ENCODE results near the gene XKR7.
"Not testable (repeated sequence)": the region's sequence is repeated elsewhere in the genome, so short reads cannot be mapped to it uniquely, and the experiment has no call there.

Gene XKR7

DNA sequence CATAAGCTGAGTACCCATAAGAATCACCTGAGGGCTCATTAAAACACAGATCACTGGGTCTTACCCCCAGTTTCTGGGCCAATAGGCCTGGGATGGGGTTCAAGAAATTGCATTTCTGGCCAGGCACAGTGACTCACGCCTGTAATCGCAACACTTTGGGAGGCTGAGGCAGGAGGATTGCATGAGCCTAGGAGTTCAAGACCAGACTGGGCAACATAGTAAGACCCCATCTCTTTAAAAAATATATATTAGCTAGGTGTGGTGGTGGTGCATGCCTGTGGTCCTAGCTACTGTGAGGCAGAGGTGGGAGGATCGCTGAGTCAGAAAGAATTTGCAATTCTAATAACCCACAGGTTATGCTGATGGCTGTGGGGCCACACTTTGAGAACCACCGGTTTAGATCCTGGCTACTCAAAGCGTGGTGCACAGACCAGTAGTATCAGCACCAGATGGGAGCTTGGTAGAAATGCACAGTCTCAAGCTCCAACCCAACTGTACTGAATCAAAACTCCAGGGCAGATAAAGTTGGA is 44.3 kb downstream of the XKR7 start:
- DNase-seq (ENCODE audit: low read depth in 2 of 2) = no peak

DNA sequence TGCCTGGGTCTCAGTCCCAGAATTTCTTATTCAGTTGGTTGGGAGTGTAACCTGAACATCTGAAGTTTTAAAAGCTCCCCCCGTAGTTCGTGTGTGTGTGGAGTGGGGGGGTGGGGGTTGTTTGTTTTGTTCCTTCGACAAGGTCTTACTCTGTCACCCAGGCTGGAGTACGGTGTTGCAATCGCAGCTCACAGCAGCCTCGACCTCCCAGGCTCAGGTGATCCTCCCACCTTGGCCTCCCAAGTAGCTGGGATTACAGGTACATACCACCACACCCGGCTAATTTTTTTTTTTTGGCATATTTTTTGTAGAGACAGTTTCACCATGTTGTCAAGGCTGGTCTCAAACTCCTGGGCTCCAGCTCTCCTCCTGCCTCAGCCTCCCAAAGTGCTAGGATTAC is 45.4 kb downstream of the XKR7 start:
- no peak for DNase-seq (ENCODE audit: low read depth in 2 of 2)

DNA sequence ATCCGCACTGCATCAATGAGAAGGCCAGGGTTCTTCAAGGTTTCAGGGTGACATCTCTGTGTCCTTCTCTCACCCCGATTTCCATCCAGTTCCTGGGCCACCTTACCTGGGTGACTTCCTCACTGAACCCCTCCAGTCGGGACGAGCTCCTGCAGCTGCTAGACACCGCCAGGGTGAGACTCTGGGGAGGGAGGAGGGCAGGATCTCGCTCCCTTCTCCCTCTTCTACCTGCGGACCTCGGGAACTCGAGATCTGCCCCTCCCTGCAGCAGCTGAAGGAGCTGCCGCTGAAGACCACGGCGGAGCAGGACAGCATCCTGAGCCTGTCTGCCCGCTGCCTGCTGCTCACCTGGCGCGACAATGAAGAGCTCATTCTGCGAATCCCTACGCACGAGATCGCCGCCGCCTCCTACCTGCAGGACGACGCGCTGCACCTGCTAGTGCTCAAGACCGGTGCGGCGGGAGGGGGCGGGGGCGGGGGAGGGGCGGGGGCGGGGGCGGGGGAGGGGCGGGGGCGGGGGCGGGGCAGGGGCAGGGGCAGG is 49.8 kb downstream of the XKR7 start:
- no peak for DNase-seq (ENCODE audit: low read depth in 2 of 2)

DNA sequence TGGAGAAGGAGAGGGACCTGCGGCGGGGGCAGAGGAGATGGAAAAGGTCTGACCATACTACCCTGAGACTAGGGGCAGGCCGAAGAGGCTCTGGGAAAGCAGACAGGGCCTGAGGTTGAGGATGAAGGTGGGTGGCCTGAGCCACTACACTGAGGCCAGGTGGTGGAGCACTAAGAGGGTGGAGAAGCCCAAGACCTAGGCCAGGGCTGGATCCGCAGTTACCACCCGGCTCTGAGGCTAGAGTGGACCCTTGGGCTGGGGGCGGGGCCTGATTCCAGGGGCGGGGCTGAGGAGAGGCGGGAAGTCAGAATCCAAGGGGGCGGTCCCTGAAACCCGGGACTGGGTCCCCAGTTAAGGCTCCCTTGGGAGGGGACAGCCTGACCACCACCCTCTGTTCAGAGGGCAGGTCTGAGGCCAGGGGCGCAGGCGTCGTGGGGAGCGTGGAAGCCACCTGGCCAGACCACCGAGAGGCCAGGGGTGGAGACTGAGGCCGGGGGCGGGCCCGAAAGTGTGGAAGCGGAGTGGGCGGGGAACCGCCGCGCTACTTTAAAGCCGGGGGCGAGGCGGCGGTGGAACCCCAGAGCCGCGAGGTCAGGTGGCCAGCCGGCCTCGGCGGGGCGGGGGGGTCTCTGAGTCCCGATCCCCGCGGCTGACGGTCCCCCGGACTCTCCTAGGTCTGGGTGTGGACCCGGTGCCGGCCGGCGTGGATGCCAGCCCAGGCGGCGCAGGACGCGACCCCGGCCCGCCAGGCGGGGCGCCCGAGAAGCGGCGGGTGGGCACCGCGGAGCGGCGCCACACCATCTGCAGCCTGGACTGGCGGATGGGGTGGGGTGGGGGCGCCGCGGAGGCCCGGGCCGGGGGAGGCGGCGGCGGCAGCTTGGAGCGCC is 50.6 kb downstream of the XKR7 start:
- DNase-seq (ENCODE audit: low read depth in 2 of 2) = peak in 1 of 2 experiments; percentile 54

DNA sequence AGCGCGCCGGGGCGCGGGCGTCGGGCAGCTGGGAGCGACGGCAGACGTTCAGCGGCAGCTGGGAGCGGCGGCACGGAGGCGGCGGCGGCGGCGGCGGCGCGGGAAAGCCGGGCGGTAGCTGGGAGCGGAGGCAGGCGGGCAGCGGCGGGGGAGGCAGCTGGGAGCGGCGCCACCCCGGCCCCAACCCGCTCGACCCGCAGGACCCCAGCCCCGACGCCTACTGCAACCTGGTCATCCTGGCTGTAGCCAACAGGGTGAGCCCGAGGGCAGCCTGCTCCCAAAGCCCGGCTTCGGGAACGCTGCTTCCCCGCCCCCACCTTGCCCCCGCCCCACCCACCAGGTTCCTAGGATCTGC is 51.2 kb downstream of the XKR7 start:
- no peak for DNase-seq (ENCODE audit: low read depth in 2 of 2)

DNA sequence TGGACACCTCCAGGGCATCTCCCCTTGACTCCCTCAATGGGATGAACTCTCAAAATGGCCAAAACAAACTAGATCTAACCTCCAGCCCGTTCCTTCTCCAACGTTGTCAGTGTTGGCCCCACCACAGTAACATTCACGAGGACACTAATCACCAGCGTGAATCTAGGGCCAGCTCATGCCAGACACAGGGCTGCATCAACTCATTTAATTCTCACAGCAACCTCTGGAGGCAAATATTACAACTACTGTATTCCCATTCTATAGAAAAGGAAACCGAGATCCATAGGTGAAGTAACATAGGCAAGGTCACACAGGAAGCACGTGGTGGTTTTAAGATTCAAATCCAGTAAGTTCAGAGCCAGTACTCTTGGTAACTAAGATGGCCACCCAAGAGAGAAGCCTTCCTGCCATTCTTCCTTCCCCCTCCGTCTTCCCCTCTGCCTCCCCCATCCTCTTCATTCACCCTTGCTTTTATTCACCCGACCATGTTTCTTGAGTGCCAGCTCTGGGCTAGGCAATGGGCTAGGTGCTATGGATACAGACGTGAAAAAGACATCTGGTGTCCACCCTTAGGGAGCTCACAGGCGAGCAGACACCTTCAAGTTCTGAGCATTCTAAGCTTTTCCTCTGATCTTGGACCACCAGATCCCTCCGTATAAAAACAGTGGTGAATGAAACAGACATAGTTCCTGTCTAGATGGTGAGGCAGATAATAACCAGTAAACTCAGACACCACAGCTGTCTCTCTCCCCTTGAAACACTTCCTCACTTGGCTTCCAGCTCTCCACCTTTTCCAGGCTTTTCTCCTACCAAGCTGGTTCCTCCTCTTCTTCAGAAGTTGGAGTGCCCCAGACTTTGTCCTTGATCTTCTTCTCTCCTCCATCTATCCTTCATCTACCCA is 51.9 kb downstream of the XKR7 start:
- no peak for DNase-seq (ENCODE audit: low read depth in 2 of 2)

DNA sequence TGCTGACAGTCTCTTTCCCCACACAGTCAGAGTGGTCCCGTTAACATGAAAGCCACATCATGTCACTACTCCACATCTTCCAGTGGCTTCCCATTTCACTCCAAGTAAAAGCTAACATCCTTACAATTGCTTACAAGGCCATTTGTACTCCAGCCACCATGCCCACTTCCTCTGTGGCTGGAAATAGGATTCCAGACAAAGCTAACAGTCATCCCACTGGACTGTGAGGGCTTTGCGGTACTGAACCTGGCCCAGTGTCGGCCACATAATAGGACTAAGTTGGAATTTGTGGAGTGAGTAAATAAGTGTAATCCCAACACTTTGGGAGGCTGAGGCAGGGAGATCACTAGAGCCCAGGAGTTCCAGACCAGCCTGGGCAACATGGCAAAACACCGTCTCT is 53.1 kb downstream of the XKR7 start:
- DNase-seq (ENCODE audit: low read depth in 2 of 2) = no peak

DNA sequence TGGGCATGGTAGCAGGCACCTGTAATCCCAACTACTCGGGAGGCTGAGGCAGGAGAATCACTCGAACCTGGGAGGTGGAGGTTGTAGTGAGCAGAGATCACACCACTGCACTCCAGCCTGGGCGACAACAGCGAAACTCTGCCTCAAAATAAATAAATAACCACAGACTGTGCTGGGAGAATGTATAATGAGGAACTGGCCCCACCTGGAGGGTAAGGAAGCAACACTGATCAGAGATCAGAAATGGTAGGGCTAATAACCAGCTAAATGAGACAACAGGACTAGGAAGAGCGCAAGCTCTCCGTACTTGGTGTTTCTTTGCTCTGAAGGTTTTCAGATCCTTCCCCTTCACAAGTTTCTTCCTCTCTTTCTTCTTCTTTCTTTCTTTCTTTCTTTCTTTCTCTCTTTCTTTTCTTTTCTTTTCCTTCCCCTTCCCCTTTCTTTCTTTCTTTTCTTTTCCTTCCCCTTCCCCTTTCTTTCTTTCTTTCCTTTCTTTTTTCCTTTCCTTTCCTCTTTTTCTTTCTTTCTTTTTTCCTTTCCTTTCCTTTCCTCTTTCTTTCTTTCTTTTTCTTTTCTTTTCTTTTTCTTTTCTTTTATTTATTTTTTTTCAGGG is 56.8 kb downstream of the XKR7 start:
- DNase-seq (ENCODE audit: low read depth in 2 of 2) = no peak

DNA sequence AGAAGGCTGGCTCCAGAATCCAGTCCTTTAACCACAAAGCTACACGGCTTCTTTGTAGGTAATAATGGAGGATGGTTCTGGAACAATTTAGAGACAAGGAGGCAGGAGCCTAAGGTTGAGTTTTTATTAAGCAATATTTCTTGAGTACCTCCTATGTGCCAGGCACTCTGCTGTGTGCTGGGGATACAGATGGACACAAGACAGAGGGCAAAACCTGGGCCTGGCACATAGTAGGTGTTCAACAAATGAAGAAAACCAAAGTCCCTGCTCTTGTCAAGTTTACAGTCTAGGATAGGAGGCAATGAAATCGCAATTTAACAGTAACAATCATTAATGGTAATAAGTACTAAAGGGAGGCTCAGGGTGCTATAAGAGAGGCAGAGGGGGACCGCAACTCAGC is 59.7 kb downstream of the XKR7 start:
- DNase-seq (ENCODE audit: low read depth in 2 of 2) = no peak

DNA sequence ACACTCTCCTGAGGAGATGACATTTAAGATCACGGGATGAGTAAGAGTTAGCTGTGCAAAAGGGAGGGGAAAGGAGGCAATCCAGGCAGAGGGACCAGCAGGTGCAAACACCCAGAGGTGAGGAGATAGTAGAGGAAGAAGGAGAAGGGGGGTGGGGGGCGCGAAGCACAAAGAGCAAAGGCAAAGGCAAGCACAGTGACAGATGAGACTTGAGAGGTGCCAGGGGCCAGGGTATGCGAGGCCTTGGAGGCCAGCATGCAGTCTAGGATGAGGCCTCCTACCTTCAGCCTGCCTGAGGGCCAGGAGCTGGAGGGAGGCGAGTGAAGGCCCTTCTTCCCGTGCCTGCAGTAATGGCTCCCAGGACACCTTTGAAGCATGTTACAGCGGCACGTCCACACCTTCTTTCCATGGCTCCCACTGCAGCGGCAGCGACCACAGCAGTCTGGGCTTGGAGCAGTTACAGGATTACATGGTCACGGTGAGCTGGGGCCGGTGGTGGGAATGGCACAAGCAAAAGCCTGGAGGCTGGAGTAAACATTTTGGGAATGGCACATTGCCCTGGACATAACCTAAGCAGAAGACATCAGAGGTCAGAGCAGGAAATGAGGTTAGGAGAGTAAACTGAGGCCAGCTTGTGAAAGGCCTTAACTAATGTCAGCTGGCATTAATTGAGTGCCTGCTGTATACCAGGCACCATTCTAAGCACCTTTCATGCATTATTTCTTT is 60.9 kb downstream of the XKR7 start:
- no peak for DNase-seq (ENCODE audit: low read depth in 2 of 2)

DNA sequence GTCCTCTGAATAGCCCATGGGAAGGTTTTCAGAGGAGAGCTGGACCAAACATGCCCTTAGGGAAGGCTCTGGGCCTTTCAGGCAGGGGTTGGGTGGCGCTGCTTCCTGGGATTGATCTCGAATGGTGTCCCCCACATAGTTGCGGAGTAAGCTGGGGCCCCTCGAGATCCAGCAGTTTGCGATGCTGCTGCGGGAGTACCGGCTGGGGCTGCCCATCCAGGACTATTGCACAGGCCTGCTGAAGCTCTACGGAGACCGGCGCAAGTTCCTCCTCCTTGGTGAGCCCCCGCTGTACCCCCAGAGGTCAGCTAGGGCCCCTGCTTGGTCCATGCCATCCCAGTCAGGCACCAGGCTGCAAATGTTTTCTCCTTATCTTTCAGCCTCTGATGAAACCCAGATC is 61.6 kb downstream of the XKR7 start:
- DNase-seq (ENCODE audit: low read depth in 2 of 2) = no peak

DNA sequence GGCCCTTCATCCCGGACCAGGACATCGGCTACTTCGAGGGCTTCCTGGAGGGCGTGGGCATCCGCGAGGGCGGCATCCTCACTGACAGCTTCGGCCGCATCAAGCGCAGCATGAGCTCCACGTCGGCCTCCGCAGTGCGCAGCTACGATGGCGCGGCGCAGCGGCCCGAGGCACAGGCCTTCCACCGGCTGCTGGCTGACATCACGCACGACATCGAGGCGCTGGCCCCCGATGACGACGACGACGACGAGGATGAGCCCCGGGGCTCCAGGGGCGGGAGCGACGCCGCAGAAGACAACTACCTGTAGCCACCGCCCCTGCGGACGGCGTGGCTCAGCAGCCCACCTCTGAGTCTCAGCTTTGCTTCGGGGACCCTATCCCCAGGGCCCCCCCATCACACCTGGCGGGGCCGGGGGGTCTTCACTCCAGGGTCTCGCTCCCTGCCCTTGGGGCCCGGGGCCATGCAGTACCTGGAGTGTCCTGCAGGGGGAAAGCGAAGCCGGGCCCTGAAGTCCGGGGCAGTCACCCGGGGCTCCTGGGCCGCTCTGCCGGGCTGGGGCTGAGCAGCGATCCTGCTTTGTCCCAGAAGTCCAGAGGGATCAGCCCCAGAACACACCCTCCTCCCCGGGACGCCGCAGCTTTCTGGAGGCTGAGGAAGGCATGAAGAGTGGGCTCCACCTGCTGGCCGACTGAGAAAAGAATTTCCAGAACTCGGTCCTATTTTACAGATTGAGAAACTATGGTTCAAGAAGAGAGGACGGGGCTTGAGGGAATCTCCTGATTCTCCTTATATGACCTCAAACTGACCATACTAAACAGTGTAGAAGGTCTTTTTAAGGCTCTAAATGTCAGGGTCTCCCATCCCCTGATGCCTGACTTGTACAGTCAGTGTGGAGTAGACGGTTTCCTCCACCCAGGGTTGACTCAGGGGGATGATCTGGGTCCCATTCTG is 63.3 kb downstream of the XKR7 start:
- peak in 1 of 2 experiments; percentile 48 for DNase-seq (ENCODE audit: low read depth in 2 of 2)

DNA sequence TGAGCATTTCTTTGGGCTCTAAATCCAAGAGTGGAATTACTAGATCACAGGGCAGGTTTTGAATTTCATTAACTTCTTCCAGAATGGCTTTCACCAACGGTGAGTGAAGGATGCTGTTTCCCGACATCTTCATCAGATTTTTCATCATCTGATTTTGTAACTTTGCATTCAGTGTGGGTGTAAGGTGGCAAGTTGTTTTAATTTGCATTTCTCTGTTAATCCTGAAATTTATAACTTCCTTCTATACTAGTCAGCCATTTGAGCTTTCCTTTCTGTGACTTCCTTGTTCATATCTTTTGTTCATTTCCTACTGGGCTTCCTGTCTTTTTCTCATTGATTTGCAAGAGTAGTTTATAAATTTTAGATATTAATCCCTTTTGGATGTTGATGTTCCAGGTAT is 65.4 kb downstream of the XKR7 start:
- no peak for DNase-seq (ENCODE audit: low read depth in 2 of 2)

DNA sequence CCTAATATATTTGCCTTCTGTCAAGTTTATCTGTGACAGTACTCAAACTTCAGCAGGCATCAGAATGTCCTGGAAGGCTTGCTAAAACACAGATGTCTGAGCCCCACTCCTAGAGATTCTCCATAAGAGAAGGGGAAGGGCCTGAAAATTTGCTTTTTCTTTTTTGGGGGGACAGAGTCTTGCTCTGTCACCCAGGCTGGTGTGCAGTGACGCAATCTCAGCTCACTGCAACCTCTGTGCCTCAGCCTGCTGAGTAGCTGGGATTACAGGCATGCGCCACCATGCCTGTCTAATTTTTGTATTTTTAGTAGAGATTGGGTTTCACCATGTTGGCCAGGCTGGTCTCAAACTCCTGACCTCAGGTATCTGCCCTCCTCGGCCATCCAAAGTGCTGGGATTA is 65.8 kb downstream of the XKR7 start:
- not testable (repeated sequence) for DNase-seq (ENCODE audit: low read depth in 2 of 2)

DNA sequence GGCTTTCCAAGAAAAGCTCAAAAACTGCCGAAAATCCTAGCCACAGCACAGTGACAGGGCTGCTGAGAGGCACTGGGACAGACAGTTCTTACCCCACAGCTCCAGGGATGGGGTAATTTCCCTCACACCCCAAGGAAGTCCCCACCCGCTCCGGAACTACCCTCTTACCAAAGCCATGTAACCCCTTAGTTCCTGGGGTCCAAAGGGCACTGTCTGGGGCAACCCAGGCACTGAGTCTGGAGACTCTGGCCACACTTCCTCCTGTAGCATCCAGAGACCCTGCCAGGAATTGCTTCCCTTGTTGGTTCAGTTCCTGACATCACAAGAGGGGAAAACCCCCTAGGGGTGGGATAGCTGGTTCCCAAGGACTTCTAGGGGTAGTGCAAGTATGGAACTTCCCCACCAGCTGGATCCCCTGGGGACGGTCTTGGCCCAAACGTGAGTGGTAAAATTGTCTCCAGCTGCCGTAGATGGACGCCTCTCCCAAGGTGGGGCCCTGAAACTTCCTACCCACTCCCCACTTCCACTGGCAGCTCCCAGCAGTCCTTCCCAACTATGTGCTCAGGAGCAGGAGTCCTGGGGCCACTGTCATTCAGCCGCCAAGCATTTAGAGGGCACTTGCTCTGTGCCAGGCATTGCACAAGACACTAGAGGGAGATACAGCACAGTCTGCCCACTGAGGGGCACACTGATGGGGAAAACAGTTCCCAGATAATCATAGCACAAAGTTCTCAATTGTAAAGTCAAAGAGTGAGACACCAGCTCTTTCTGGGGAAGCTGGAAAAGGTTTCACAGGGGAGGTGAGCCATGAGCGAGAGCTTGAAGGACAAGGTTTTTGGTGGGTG is 66.9 kb downstream of the XKR7 start:
- DNase-seq (ENCODE audit: low read depth in 2 of 2) = no peak

DNA sequence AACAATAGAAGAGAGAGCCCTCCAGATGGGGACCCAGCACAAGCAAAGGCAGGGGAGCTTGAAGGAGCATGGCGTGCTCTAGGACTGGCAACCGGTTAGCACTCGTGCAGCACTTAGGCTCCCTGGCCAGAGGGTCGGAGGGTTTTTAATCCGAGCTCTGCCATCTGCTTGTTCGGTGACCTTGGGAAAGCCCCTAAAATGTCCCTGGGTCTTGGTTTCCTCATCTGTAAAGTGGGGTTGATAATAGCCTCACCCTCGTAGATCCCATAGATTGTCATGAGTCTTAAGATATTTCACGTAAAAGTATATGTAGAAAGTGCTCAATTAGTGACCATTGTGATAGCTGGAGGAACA is 67.5 kb downstream of the XKR7 start:
- no peak for DNase-seq (ENCODE audit: low read depth in 2 of 2)

DNA sequence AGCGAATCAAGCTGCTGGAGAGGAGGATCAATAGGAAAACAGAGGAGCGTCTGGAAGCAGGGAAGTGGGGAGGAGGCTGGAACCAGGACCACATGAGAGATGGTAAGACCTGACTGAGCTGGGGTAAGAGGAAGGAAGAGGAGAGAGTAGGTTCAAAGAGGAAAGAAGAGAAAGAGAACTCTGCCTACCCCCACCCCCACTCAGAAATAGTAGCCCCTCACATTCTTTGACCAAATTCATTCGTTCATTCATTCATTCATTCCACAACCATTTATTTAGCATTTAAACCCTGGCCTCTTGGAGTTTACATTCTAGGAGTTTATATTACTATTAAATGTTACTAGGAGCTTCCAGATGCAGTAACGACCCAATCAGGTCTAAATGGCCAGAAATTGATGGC is 68.3 kb downstream of the XKR7 start:
- no peak for DNase-seq (ENCODE audit: low read depth in 2 of 2)

DNA sequence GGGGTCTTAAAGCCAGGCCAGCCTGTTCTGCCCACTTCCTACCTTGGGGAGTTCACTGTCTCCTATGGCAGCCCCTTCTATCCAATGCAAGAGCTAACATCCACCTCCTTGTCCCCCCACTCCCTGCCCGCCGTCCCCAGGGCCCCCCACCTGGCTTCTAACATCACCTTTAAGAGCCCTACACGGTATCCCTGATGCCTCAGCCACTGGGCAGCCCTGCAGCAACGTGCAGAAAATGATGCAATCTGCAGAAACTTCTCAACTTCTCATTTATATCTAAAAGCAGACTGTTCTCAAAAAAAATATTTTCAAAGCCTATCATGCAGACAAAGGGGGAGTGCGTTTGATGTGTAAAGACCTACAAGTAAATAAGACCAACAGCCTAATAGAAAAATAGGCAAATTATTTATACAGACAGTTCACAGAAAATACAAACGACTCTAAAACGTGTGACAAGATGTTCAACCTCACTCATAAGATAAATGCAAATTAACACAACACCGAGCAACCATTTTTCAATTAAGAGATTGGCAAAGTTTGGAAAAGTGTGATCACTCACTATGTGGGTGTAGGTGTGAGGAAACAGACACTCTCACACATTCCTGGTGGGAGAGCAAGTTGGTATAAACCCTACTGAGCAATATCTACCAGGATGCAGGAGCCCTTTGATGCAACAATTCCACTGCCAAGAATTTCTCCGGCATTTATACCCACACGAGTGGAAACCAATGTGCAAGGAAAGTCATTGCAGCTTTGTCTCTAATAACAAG is 69.0 kb downstream of the XKR7 start:
- DNase-seq (ENCODE audit: low read depth in 2 of 2) = no peak

DNA sequence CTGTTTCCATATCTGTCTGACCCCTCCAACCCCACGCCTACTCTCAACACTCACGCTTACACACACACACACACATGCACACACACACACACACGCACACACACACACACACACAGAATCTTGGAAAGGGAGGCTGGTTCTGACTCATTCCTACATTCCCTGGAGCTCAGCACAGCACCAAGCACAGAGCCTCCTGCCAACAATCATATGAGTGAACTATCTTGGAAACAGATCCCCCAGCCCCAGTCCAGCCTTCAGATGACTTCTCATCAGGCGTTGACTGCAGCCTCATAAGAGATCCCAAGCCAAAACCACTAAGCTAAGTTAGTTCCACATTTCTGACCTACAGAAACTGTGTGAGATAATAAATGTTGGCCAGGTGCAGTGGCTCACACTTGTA is 70.0 kb downstream of the XKR7 start:
- no peak for DNase-seq (ENCODE audit: low read depth in 2 of 2)

All from stimulated activated CD4-positive, alpha-beta T cell treated with anti-CD3 and anti-CD28 coated beads, Interleukin-12 subunit alpha, Interleukin-12 subunit beta, amount 100 ng/mL, for 24 hours (primary cell).